ENCODE results near the gene ZNF664. TPM values are rescaled to one million over a fixed set of nuclear protein-coding genes. Genes with fewer than 3 reads are reported as not detected.

ZNF664 gene
- polyA plus RNA-seq, 3 donors = 1.5 to 20.9 (median 2.7) TPM

GRCh38 chr12:123984903-123985302, 11.9 kb downstream of the ZNF664 start:
- Mint-ChIP-seq H3K27me3 (ENCODE audit: low read depth in 3 of 3) (peaks cover 0 to 6% (median 0%) of the 10 kb centered on the region in 3 donors), H3K36me3 (peaks cover 26 to 42% of the 10 kb centered on the region in 2 donors)
- no peaks in the 10 kb centered on the region for H3K4me1 ChIP-seq (ENCODE audit: control insufficient read depth in 1 of 2, insufficient read depth in 2 of 2, low read length in 2 of 2)

GRCh38 chr12:123986374-123986965, 13.5 kb downstream of the ZNF664 start:
- no peak overlapping the region for H3K4me3 Mint-ChIP-seq
- peaks cover 39% of the 10 kb centered on the region in 2 donors for H3K36me3 Mint-ChIP-seq
- H3K4me1 Mint-ChIP-seq = peaks cover 13% of the 10 kb centered on the region
- H3K9me3 ChIP-seq (replicated peaks in 1 of 2; ENCODE audit: control insufficient read depth in 1 of 2, insufficient read depth in 1 of 2, low read length in 2 of 2) = no peaks in the 10 kb centered on the region
- no peak overlapping the region for H3K4me3 ChIP-seq (replicated peaks in 1 of 3; ENCODE audit: low read depth in 2 of 3, low read length in 3 of 3)
- H3K36me3 ChIP-seq (replicated peaks in 1 of 2; ENCODE audit: control insufficient read depth in 1 of 2, insufficient read depth in 2 of 2, low read length in 2 of 2) = peaks cover 18 to 47% of the 10 kb centered on the region in 2 donors
- intact Hi-C loops (cut with micrococcal nuclease) = no loop called here
- no peak for TF ChIP-seq CTCF (IDR thresholded peaks at IDR 0.05)
- H3K27ac Mint-ChIP-seq = no peak overlapping the region
- H3K27me3 ChIP-seq (ENCODE audit: control insufficient read depth in 2 of 2, insufficient read depth in 2 of 2, low read length in 2 of 2) = no peaks in the 10 kb centered on the region
- no peak for DNase-seq
- no peak overlapping the region for H3K27ac ChIP-seq (ENCODE audit: low read depth in 1 of 2, low read length in 2 of 2)
- H3K4me1 ChIP-seq (ENCODE audit: control insufficient read depth in 1 of 2, insufficient read depth in 2 of 2, low read length in 2 of 2) = peaks cover 0 to 9% of the 10 kb centered on the region in 2 donors
- H3K9me3 Mint-ChIP-seq = no peaks in the 10 kb centered on the region
- H3K79me2 ChIP-seq (ENCODE audit: insufficient read depth, low read length) = no peaks in the 10 kb centered on the region
- no peak overlapping the region for H2AFZ ChIP-seq (ENCODE audit: insufficient read depth, low read depth, low read length, poor library complexity, severe bottlenecking)
- no peaks in the 10 kb centered on the region for H4K20me1 ChIP-seq (ENCODE audit: insufficient read depth, low read length)
- no CpG with 5 or more reads among the region's 3 CpGs for WGBS (ENCODE audit: insufficient coverage)
- no peak overlapping the region for H3K4me2 ChIP-seq (replicated peaks; ENCODE audit: extremely low read depth, low read length, poor library complexity, severe bottlenecking)
- H3K9ac ChIP-seq (ENCODE audit: insufficient read depth, low read length, poor library complexity, severe bottlenecking) = no peak overlapping the region
- peaks cover 0 to 6% (median 0%) of the 10 kb centered on the region in 3 donors for H3K27me3 Mint-ChIP-seq (ENCODE audit: low read depth in 3 of 3)

More at GRCh38 chr12:123984903-123985302, 11.9 kb downstream of the ZNF664 start:
- intact Hi-C loops (cut with micrococcal nuclease) = loop anchor here (2.0 to 5.0 kb wide), 2 partner anchors 78 to 82 kb away; no protein-coding TSS in a partner anchor
- Histone ChIP-seq H4K20me1 (ENCODE audit: insufficient read depth, low read length) (no peaks in the 10 kb centered on the region), H3K79me2 (ENCODE audit: insufficient read depth, low read length) (no peaks in the 10 kb centered on the region), H3K9me3 (replicated peaks in 1 of 2; ENCODE audit: control insufficient read depth in 1 of 2, insufficient read depth in 1 of 2, low read length in 2 of 2) (no peaks in the 10 kb centered on the region), H3K27ac (ENCODE audit: low read depth in 1 of 2, low read length in 2 of 2) (no peak overlapping the region), H2AFZ (ENCODE audit: insufficient read depth, low read depth, low read length, poor library complexity, severe bottlenecking) (no peak overlapping the region), H3K9ac (ENCODE audit: insufficient read depth, low read length, poor library complexity, severe bottlenecking) (no peak overlapping the region), H3K4me3 (replicated peaks in 1 of 3; ENCODE audit: low read depth in 2 of 3, low read length in 3 of 3) (no peak overlapping the region), H3K4me2 (replicated peaks; ENCODE audit: extremely low read depth, low read length, poor library complexity, severe bottlenecking) (no peak overlapping the region), H3K27me3 (ENCODE audit: control insufficient read depth in 2 of 2, insufficient read depth in 2 of 2, low read length in 2 of 2) (no peaks in the 10 kb centered on the region), H3K36me3 (replicated peaks in 1 of 2; ENCODE audit: control insufficient read depth in 1 of 2, insufficient read depth in 2 of 2, low read length in 2 of 2) (peaks cover 16 to 33% of the 10 kb centered on the region in 2 donors)
- DNase-seq = no peak
- no peaks in the 10 kb centered on the region for H3K9me3 Mint-ChIP-seq
- H3K27ac Mint-ChIP-seq = no peak overlapping the region
- TF ChIP-seq CTCF (IDR thresholded peaks at IDR 0.05) = no peak
- 100% methylated on average over 3 of the region's 4 CpGs for WGBS (ENCODE audit: insufficient coverage)
- no peak overlapping the region for H3K4me3 Mint-ChIP-seq
- H3K4me1 Mint-ChIP-seq = peaks cover 9% of the 10 kb centered on the region
